IMR-90 (cell line): Measurements from ENCODE around the gene SIN3B. TPM values are rescaled to one million over a fixed set of nuclear protein-coding genes. Genes with fewer than 3 reads are reported as not detected.

Source experiments
- ATAC-seq: fragments of 200-7000 bp; cut with Tn5 transposase; 2 replicates; pipeline ENCODE4 v1.9.1; 2020; ENCODE audit warnings: low read depth, mild to moderate bottlenecking, moderate library complexity
- BruUV-seq: library from RNA; stranded (reverse); fragments of 400-500 nt; replicated peaks from 2 replicates; lab custom pipeline; 2021; lab: Mats Ljungman, UMichigan
- CTCF ChIA-PET: fragments of 300-600 bp; formaldehyde crosslinking; extraction: SDS; loops from one replicate; lab custom pipeline; 2021; ENCODE audit warnings: antibody characterized with exemption; lab: Yijun Ruan, JAX
- POLR2A ChIA-PET: fragments of 300-600 bp; sonication (Branson Sonifier 250); formaldehyde crosslinking; loops from one replicate; lab custom pipeline; 2022; ENCODE audit warnings: antibody characterized with exemption; ENCODE audit not compliant: unreplicated experiment; lab: Charles Lee
- DNase-seq: peaks from one replicate; pipeline ENCODE4 v3.0.0; 2013
- H2AFZ ChIP-seq: replicated peaks from 2 replicates; pipeline ENCODE3; 2013; ENCODE audit warnings: low read length, mild to moderate bottlenecking; ENCODE audit not compliant: poor library complexity
- H2AK5ac ChIP-seq: 2 replicates; pipeline ENCODE4 v1.6.1; 2013; ENCODE audit warnings: low read depth, low read length, inconsistent platforms
- H2AK9ac ChIP-seq: replicated peaks from 2 replicates; pipeline ENCODE3; 2013; ENCODE audit warnings: mild to moderate bottlenecking, low read depth, low read length, moderate library complexity; ENCODE audit not compliant: poor library complexity
- H2BK120ac ChIP-seq: 2 replicates; pipeline ENCODE4 v1.6.1; 2013; ENCODE audit warnings: low read depth, low read length, inconsistent platforms
- H2BK15ac ChIP-seq: 3 replicates; pipeline ENCODE4 v1.6.1; 2013; ENCODE audit warnings: low read depth, low read length, inconsistent platforms
- H2BK20ac ChIP-seq: 2 replicates; pipeline ENCODE4 v1.6.1; 2013; ENCODE audit warnings: low read depth, mild to moderate bottlenecking, inconsistent platforms, low read length, moderate library complexity
- H2BK5ac ChIP-seq: 2 replicates; pipeline ENCODE4 v1.6.1; 2013; ENCODE audit warnings: mild to moderate bottlenecking, low read depth, low read length, inconsistent platforms; ENCODE audit not compliant: poor library complexity, severe bottlenecking
- H3K14ac ChIP-seq: replicated peaks from 2 replicates; pipeline ENCODE4 v1.6.1; 2013; ENCODE audit warnings: low read depth, low read length, inconsistent platforms
- H3K18ac ChIP-seq: 2 replicates; pipeline ENCODE4 v1.6.1; 2013; ENCODE audit warnings: low read depth, low read length, control low read depth
- H3K23ac ChIP-seq: 2 replicates; pipeline ENCODE4 v1.6.1; 2013; ENCODE audit warnings: low read depth, low read length, inconsistent platforms
- H3K27ac ChIP-seq: 2 replicates; pipeline ENCODE4 v1.5.1; 2013; ENCODE audit warnings: mild to moderate bottlenecking, control low read depth, low read length; ENCODE audit not compliant: insufficient read depth
- H3K27me3 ChIP-seq: 2 replicates; pipeline ENCODE4 v1.6.1; 2013; ENCODE audit warnings: low read length; ENCODE audit not compliant: control insufficient read depth, insufficient read depth
- H3K36me3 ChIP-seq: 2 replicates; pipeline ENCODE4 v1.6.1; 2013; ENCODE audit warnings: low read length, mixed read lengths; ENCODE audit not compliant: control insufficient read depth, insufficient read depth
- H3K4ac ChIP-seq: 2 replicates; pipeline ENCODE4 v1.6.1; 2013; ENCODE audit warnings: low read depth, low read length, inconsistent platforms
- H3K4me1 ChIP-seq: 2 replicates; pipeline ENCODE4 v1.6.1; 2013; ENCODE audit warnings: low read length, mixed read lengths; ENCODE audit not compliant: control insufficient read depth, insufficient read depth
- H3K4me2 ChIP-seq: 2 replicates; pipeline ENCODE4 v1.6.1; 2013; ENCODE audit warnings: low read depth, mild to moderate bottlenecking, control low read depth, low read length, moderate library complexity
- H3K4me3 ChIP-seq: 2 replicates; pipeline ENCODE4 v1.5.1; 2013; ENCODE audit warnings: low read depth, mild to moderate bottlenecking, control low read depth, low read length, moderate library complexity; ENCODE audit not compliant: insufficient read depth
- H3K56ac ChIP-seq: 2 replicates; pipeline ENCODE4 v1.6.1; 2013; ENCODE audit warnings: low read length, inconsistent platforms; ENCODE audit not compliant: insufficient read depth; ENCODE audit errors: extremely low read depth
- H3K79me1 ChIP-seq, 2 experiments: 2 replicates each; pipeline ENCODE4 v1.6.1; 2013; ENCODE audit warnings: low read length in 2 of 2, inconsistent platforms in 1 of 2, low read depth in 1 of 2
- H3K9ac ChIP-seq: 2 replicates; pipeline ENCODE4 v1.6.1; 2013; ENCODE audit warnings: low read depth, low read length, control low read depth
- H3K9me1 ChIP-seq: 2 replicates; pipeline ENCODE4 v1.6.1; 2013; ENCODE audit warnings: low read length, inconsistent platforms; ENCODE audit not compliant: insufficient read depth
- H3K9me3 ChIP-seq: 2 replicates; pipeline ENCODE4 v1.6.1; 2013; ENCODE audit warnings: low read length; ENCODE audit not compliant: control insufficient read depth, insufficient read depth
- H4K20me1 ChIP-seq: 2 replicates; pipeline ENCODE4 v1.6.1; 2013; ENCODE audit warnings: low read length, inconsistent platforms; ENCODE audit not compliant: insufficient read depth
- H4K5ac ChIP-seq: 2 replicates; pipeline ENCODE4 v1.6.1; 2013; ENCODE audit warnings: mild to moderate bottlenecking, low read depth, low read length, control low read depth
- H4K8ac ChIP-seq, 2 experiments: 2 replicates each; pipeline ENCODE4 v1.6.1; 2013; ENCODE audit warnings: low read depth in 2 of 2, low read length in 2 of 2, control low read depth in 1 of 2, inconsistent platforms in 1 of 2
- H4K91ac ChIP-seq: 2 replicates; pipeline ENCODE4 v1.6.1; 2013; ENCODE audit warnings: low read depth, low read length, inconsistent platforms; ENCODE audit not compliant: insufficient read depth
- BHLHE40 ChIP-seq: fragments of 150-350 bp; IDR thresholded peaks from 2 replicates; pipeline ENCODE4 v1.6.1; 2016; ENCODE audit warnings: mild to moderate bottlenecking, low read depth, low read length
- CEBPB ChIP-seq: IDR thresholded peaks from 2 replicates; pipeline ENCODE4 v1.6.1; 2012; ENCODE audit warnings: low read depth, low read length, improper control_type of control experiment
- CHD1 ChIP-seq: IDR thresholded peaks from 2 replicates; pipeline ENCODE4 v1.6.1; 2012; ENCODE audit warnings: low read depth, low read length, improper control_type of control experiment
- ELK1 ChIP-seq: fragments of 150-350 bp; IDR thresholded peaks from 2 replicates; pipeline ENCODE4 v1.6.1; 2016; ENCODE audit warnings: low read depth, mild to moderate bottlenecking, low read length, moderate library complexity, borderline replicate concordance
- FOS ChIP-seq: fragments of 150-350 bp; IDR thresholded peaks from 2 replicates; pipeline ENCODE4 v1.6.1; 2016; ENCODE audit warnings: low read depth, low read length
- MAFK ChIP-seq: IDR thresholded peaks from 2 replicates; pipeline ENCODE4 v1.6.1; 2012; ENCODE audit warnings: low read depth, low read length, improper control_type of control experiment
- MAZ ChIP-seq: IDR thresholded peaks from 2 replicates; pipeline ENCODE4 v1.6.1; 2012; ENCODE audit warnings: low read depth, mild to moderate bottlenecking, low read length, improper control_type of control experiment, moderate library complexity, borderline replicate concordance
- MXI1 ChIP-seq: IDR thresholded peaks from 2 replicates; pipeline ENCODE4 v1.6.1; 2012; ENCODE audit warnings: low read depth, mild to moderate bottlenecking, low read length, moderate library complexity, borderline replicate concordance
- NFE2L2 ChIP-seq: fragments of 150-350 bp; IDR thresholded peaks from 2 replicates; pipeline ENCODE4 v1.6.1; 2016; ENCODE audit warnings: low read depth, mild to moderate bottlenecking, low read length
- POLR2A ChIP-seq: IDR thresholded peaks from 2 replicates; pipeline ENCODE4 v1.6.1; 2012; ENCODE audit warnings: mild to moderate bottlenecking, low read depth, low read length
- RAD21 ChIP-seq: IDR thresholded peaks from 2 replicates; pipeline ENCODE4 v1.6.1; 2012; ENCODE audit warnings: low read length, improper control_type of control experiment
- RCOR1 ChIP-seq: IDR thresholded peaks from 2 replicates; pipeline ENCODE4 v1.6.1; 2012; ENCODE audit warnings: mild to moderate bottlenecking, low read length, improper control_type of control experiment; ENCODE audit not compliant: insufficient replicate concordance
- RFX5 ChIP-seq: IDR thresholded peaks from 2 replicates; pipeline ENCODE4 v1.8.0; 2012; ENCODE audit warnings: low read depth, mild to moderate bottlenecking, low read length, moderate library complexity
- SMC3 ChIP-seq: fragments of 150-350 bp; IDR thresholded peaks from 2 replicates; pipeline ENCODE4 v1.6.1; 2016; ENCODE audit warnings: low read depth, mild to moderate bottlenecking, antibody characterized with exemption, low read length, moderate library complexity
- USF2 ChIP-seq: fragments of 150-350 bp; IDR thresholded peaks from 2 replicates; pipeline ENCODE4 v1.6.1; 2017; ENCODE audit warnings: mild to moderate bottlenecking, antibody characterized with exemption, low read length, low read depth
- WGBS, 2 experiments: methylation state at CpG; one replicate each; pipeline versions ENCODE4 v1.1.5 to v1.1.7; 2013; ENCODE audit warnings: missing lambda C conversion rate in 2 of 2; ENCODE audit not compliant: insufficient read length in 1 of 2; ENCODE audit errors: extremely low coverage in 2 of 2; 5-methylcytosine and 5-hydroxymethylcytosine counted together
- dilution Hi-C: fragments of 300-500 bp; cut with HindIII; formaldehyde crosslinking; loops from one replicate; pipeline ENCODE4 v1.14.3; 2018; ENCODE audit warnings: low sequenced_read_pairs; ENCODE audit not compliant: unreplicated experiment
- in situ Hi-C: fragments of 300-500 bp; cut with MboI; formaldehyde crosslinking; loops from 3 replicates; pipeline ENCODE4 v1.14.3; 2019; ENCODE audit warnings: low sequenced_read_pairs, inconsistent platforms, mixed read lengths
- intact Hi-C: fragments of 100-400 bp; cut with micrococcal nuclease; formaldehyde crosslinking; loops from 2 replicates; pipeline ENCODE4 v1.10.0; 2022
- polyA plus RNA-seq, 3 experiments: library from polyadenylated mRNA; depleted of rRNA; stranded (reverse); fragments of >200 nt; gene quantifications; 2 replicates each; pipeline ENCODE4 v1.2.3, GENCODE V29; 2012; ENCODE audit warnings: low replicate concordance in 1 of 3
- total RNA-seq: library from RNA; depleted of rRNA; stranded (reverse); fragments of >200 nt; gene quantifications from 2 replicates; pipeline ENCODE4 v1.2.3, GENCODE V29; 2012
- TF ChIP-seq, protein P1 (sequence below): conservative IDR thresholded peaks from 2 replicates; pipeline ENCODE4 v1.5.1; 2012; ENCODE audit warnings: mild to moderate bottlenecking, low read depth, low read length, improper control_type of control experiment

The SIN3B gene
- total and polyA plus RNA-seq, 2 of the 4 experiments (the other 2 are of a cell fraction): 7.9 to 40.0 TPM

GRCh38 chr19:16869331-16869972 is 40.3 kb downstream of the SIN3B start:
- Histone ChIP-seq H3K56ac (no peak overlapping the region), H2BK120ac (no peak overlapping the region), H3K4ac (no peak overlapping the region), H2AFZ (no peak overlapping the region), H3K27me3 (no peaks in the 10 kb centered on the region), H3K79me1 (peaks cover 17 to 31% of the 10 kb centered on the region in 2 experiments; a peak in 3 of 4 replicates), H3K27ac (no peak overlapping the region), H3K4me3 (no peak overlapping the region), H3K23ac (no peak overlapping the region), H2BK15ac (no peak overlapping the region), H2BK20ac (no peak overlapping the region), H4K91ac (no peak overlapping the region), H3K36me3 (peaks cover 83% of the 10 kb centered on the region), H3K4me1 (no peaks in the 10 kb centered on the region), H3K9ac (no peak overlapping the region), H3K14ac (no peak overlapping the region), H2AK9ac (no peak overlapping the region), H4K8ac (no peak overlapping the region), H3K4me2 (no peak overlapping the region), H4K5ac (no peak overlapping the region), H4K20me1 (peaks cover 14% of the 10 kb centered on the region), H3K9me3 (no peaks in the 10 kb centered on the region), H3K18ac (no peak overlapping the region), H2AK5ac (no peak overlapping the region), H3K9me1 (0 out of 2 replicates have a peak, but pooled peaks cover 3% of the 10 kb centered on the region), H2BK5ac (no peak overlapping the region)
- WGBS, 2 experiments: 99% methylated on average over 18 of the region's 30 CpGs; no CpG with 5 or more reads in 1 of the 2 experiments
- TF ChIP-seq NFE2L2 (no peak), MAZ (no peak), CHD1 (no peak), MAFK (no peak), RAD21 (no peak), SMC3 (no peak), CEBPB (no peak), USF2 (no peak), BHLHE40 (no peak), MXI1 (no peak), FOS (no peak), RFX5 (no peak), ELK1 (no peak), POLR2A (no peak), RCOR1 (no peak)
- TF ChIP-seq, protein P1, sequence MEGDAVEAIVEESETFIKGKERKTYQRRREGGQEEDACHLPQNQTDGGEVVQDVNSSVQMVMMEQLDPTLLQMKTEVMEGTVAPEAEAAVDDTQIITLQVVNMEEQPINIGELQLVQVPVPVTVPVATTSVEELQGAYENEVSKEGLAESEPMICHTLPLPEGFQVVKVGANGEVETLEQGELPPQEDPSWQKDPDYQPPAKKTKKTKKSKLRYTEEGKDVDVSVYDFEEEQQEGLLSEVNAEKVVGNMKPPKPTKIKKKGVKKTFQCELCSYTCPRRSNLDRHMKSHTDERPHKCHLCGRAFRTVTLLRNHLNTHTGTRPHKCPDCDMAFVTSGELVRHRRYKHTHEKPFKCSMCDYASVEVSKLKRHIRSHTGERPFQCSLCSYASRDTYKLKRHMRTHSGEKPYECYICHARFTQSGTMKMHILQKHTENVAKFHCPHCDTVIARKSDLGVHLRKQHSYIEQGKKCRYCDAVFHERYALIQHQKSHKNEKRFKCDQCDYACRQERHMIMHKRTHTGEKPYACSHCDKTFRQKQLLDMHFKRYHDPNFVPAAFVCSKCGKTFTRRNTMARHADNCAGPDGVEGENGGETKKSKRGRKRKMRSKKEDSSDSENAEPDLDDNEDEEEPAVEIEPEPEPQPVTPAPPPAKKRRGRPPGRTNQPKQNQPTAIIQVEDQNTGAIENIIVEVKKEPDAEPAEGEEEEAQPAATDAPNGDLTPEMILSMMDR: no peak
- no TSS peak for BruUV-seq
- no peak for ATAC-seq
- no peak for DNase-seq
- dilution Hi-C loops (no loop called here), in situ Hi-C loops (no loop called here), intact Hi-C loops (no loop called here)
- ChIA-PET POLR2A (no interaction called here), CTCF (no interaction called here)
